ENCODE results near the gene CASP7.
"Not testable (repeated sequence)": the region's sequence is repeated elsewhere in the genome, so short reads cannot be mapped to it uniquely, and the experiment has no call there.

The CASP7 gene

GRCh38 chr10:113648478-113648877 lies 31.2 kb upstream of the CASP7 start:
- no peaks in the 10 kb centered on the region for H3K36me3 ChIP-seq (ENCODE audit: control insufficient read depth in 1 of 2, insufficient read depth in 2 of 2, low read length in 2 of 2)
- no peak overlapping the region for H3K27ac ChIP-seq (ENCODE audit: low read depth, low read length)
- no peaks in the 10 kb centered on the region for H3K9me3 ChIP-seq (ENCODE audit: control insufficient read depth in 1 of 2, low read length in 2 of 2)
- no peaks in the 10 kb centered on the region for H3K27me3 ChIP-seq (ENCODE audit: control insufficient read depth in 1 of 2, insufficient read depth in 2 of 2, low read length in 2 of 2)
- peaks cover 4 to 10% of the 10 kb centered on the region in 2 donors for H3K4me1 ChIP-seq (ENCODE audit: control insufficient read depth in 1 of 2, insufficient read depth in 2 of 2, low read length in 2 of 2)
- no peak overlapping the region for H3K4me3 ChIP-seq (ENCODE audit: low read depth in 1 of 2, low read length in 2 of 2)
- H3K9ac ChIP-seq (ENCODE audit: low read depth in 1 of 2, low read length in 2 of 2), result no peak overlapping the region

- Histone ChIP-seq H3K9ac (ENCODE audit: low read depth in 1 of 2, low read length in 2 of 2) (no peak overlapping the region), H3K9me3 (ENCODE audit: control insufficient read depth in 1 of 2, low read length in 2 of 2) (no peaks in the 10 kb centered on the region), H3K4me3 (ENCODE audit: low read depth in 1 of 2, low read length in 2 of 2) (no peak overlapping the region), H3K36me3 (ENCODE audit: control insufficient read depth in 1 of 2, insufficient read depth in 2 of 2, low read length in 2 of 2) (no peaks in the 10 kb centered on the region), H3K27me3 (ENCODE audit: control insufficient read depth in 1 of 2, insufficient read depth in 2 of 2, low read length in 2 of 2) (no peaks in the 10 kb centered on the region), H3K27ac (ENCODE audit: low read depth, low read length) (no peak overlapping the region), H3K4me1 (ENCODE audit: control insufficient read depth in 1 of 2, insufficient read depth in 2 of 2, low read length in 2 of 2) (no peaks in the 10 kb centered on the region)
These were observed 29.5 kb upstream of the CASP7 start for GRCh38 chr10:113650172-113650571.

GRCh38 chr10:113651021-113651420 lies 28.7 kb upstream of the CASP7 start:
- no peaks in the 10 kb centered on the region for H3K4me1 ChIP-seq (ENCODE audit: control insufficient read depth in 1 of 2, insufficient read depth in 2 of 2, low read length in 2 of 2)
- no peak overlapping the region for H3K27ac ChIP-seq (ENCODE audit: low read depth, low read length)
- H3K36me3 ChIP-seq (ENCODE audit: control insufficient read depth in 1 of 2, insufficient read depth in 2 of 2, low read length in 2 of 2), result no peaks in the 10 kb centered on the region
- no peak overlapping the region for H3K4me3 ChIP-seq (ENCODE audit: low read depth in 1 of 2, low read length in 2 of 2)
- no peaks in the 10 kb centered on the region for H3K9me3 ChIP-seq (ENCODE audit: control insufficient read depth in 1 of 2, low read length in 2 of 2)
- H3K9ac ChIP-seq (ENCODE audit: low read depth in 1 of 2, low read length in 2 of 2), result no peak overlapping the region
- no peaks in the 10 kb centered on the region for H3K27me3 ChIP-seq (ENCODE audit: control insufficient read depth in 1 of 2, insufficient read depth in 2 of 2, low read length in 2 of 2)

- Histone ChIP-seq H3K36me3 (ENCODE audit: control insufficient read depth in 1 of 2, insufficient read depth in 2 of 2, low read length in 2 of 2) (no peaks in the 10 kb centered on the region), H3K27me3 (ENCODE audit: control insufficient read depth in 1 of 2, insufficient read depth in 2 of 2, low read length in 2 of 2) (no peaks in the 10 kb centered on the region), H3K9me3 (ENCODE audit: control insufficient read depth in 1 of 2, low read length in 2 of 2) (no peaks in the 10 kb centered on the region), H3K27ac (ENCODE audit: low read depth, low read length) (no peak overlapping the region), H3K9ac (ENCODE audit: low read depth in 1 of 2, low read length in 2 of 2) (no peak overlapping the region), H3K4me3 (ENCODE audit: low read depth in 1 of 2, low read length in 2 of 2) (no peak overlapping the region), H3K4me1 (ENCODE audit: control insufficient read depth in 1 of 2, insufficient read depth in 2 of 2, low read length in 2 of 2) (no peaks in the 10 kb centered on the region)
These were observed 27.8 kb upstream of the CASP7 start for GRCh38 chr10:113651898-113652297.

GRCh38 chr10:113652456-113652855 lies 27.3 kb upstream of the CASP7 start:
- H3K4me3 ChIP-seq (ENCODE audit: low read depth in 1 of 2, low read length in 2 of 2); H3K4me1 ChIP-seq (ENCODE audit: control insufficient read depth in 1 of 2, insufficient read depth in 2 of 2, low read length in 2 of 2); H3K9ac ChIP-seq (ENCODE audit: low read depth in 1 of 2, low read length in 2 of 2); H3K36me3 ChIP-seq (ENCODE audit: control insufficient read depth in 1 of 2, insufficient read depth in 2 of 2, low read length in 2 of 2); H3K27me3 ChIP-seq (ENCODE audit: control insufficient read depth in 1 of 2, insufficient read depth in 2 of 2, low read length in 2 of 2); H3K27ac ChIP-seq (ENCODE audit: low read depth, low read length); H3K9me3 ChIP-seq (ENCODE audit: control insufficient read depth in 1 of 2, low read length in 2 of 2): not testable (repeated sequence)

GRCh38 chr10:113656896-113657295 lies 22.8 kb upstream of the CASP7 start:
- Histone ChIP-seq H3K36me3 (ENCODE audit: control insufficient read depth in 1 of 2, insufficient read depth in 2 of 2, low read length in 2 of 2) (no peaks in the 10 kb centered on the region), H3K27ac (ENCODE audit: low read depth, low read length) (no peak overlapping the region), H3K9ac (ENCODE audit: low read depth in 1 of 2, low read length in 2 of 2) (no peak overlapping the region), H3K4me1 (ENCODE audit: control insufficient read depth in 1 of 2, insufficient read depth in 2 of 2, low read length in 2 of 2) (no peaks in the 10 kb centered on the region), H3K27me3 (ENCODE audit: control insufficient read depth in 1 of 2, insufficient read depth in 2 of 2, low read length in 2 of 2) (no peaks in the 10 kb centered on the region), H3K9me3 (ENCODE audit: control insufficient read depth in 1 of 2, low read length in 2 of 2) (no peaks in the 10 kb centered on the region), H3K4me3 (ENCODE audit: low read depth in 1 of 2, low read length in 2 of 2) (no peak overlapping the region)

GRCh38 chr10:113657544-113657943 lies 22.2 kb upstream of the CASP7 start:
- Histone ChIP-seq H3K4me3 (ENCODE audit: low read depth in 1 of 2, low read length in 2 of 2) (no peak overlapping the region), H3K27ac (ENCODE audit: low read depth, low read length) (no peak overlapping the region), H3K9ac (ENCODE audit: low read depth in 1 of 2, low read length in 2 of 2) (no peak overlapping the region), H3K27me3 (ENCODE audit: control insufficient read depth in 1 of 2, insufficient read depth in 2 of 2, low read length in 2 of 2) (no peaks in the 10 kb centered on the region), H3K4me1 (ENCODE audit: control insufficient read depth in 1 of 2, insufficient read depth in 2 of 2, low read length in 2 of 2) (no peaks in the 10 kb centered on the region), H3K9me3 (ENCODE audit: control insufficient read depth in 1 of 2, low read length in 2 of 2) (no peaks in the 10 kb centered on the region), H3K36me3 (ENCODE audit: control insufficient read depth in 1 of 2, insufficient read depth in 2 of 2, low read length in 2 of 2) (no peaks in the 10 kb centered on the region)

- Histone ChIP-seq H3K27ac (ENCODE audit: low read depth, low read length) (no peak overlapping the region), H3K9ac (ENCODE audit: low read depth in 1 of 2, low read length in 2 of 2) (no peak overlapping the region), H3K4me3 (ENCODE audit: low read depth in 1 of 2, low read length in 2 of 2) (no peak overlapping the region)
These were observed 18.4 kb upstream of the CASP7 start for GRCh38 chr10:113661332-113661731.

GRCh38 chr10:113663142-113663541 lies 16.6 kb upstream of the CASP7 start:
- Histone ChIP-seq H3K9me3 (ENCODE audit: control insufficient read depth in 1 of 2, low read length in 2 of 2) (no peaks in the 10 kb centered on the region), H3K9ac (ENCODE audit: low read depth in 1 of 2, low read length in 2 of 2) (no peak overlapping the region), H3K27ac (ENCODE audit: low read depth, low read length) (no peak overlapping the region), H3K4me1 (ENCODE audit: control insufficient read depth in 1 of 2, insufficient read depth in 2 of 2, low read length in 2 of 2) (no peaks in the 10 kb centered on the region), H3K27me3 (ENCODE audit: control insufficient read depth in 1 of 2, insufficient read depth in 2 of 2, low read length in 2 of 2) (no peaks in the 10 kb centered on the region), H3K4me3 (ENCODE audit: low read depth in 1 of 2, low read length in 2 of 2) (no peak overlapping the region), H3K36me3 (ENCODE audit: control insufficient read depth in 1 of 2, insufficient read depth in 2 of 2, low read length in 2 of 2) (no peaks in the 10 kb centered on the region)

More at GRCh38 chr10:113661332-113661731, 18.4 kb upstream of the CASP7 start:
- Histone ChIP-seq H3K4me1 (ENCODE audit: control insufficient read depth in 1 of 2, insufficient read depth in 2 of 2, low read length in 2 of 2) (no peaks in the 10 kb centered on the region), H3K27me3 (ENCODE audit: control insufficient read depth in 1 of 2, insufficient read depth in 2 of 2, low read length in 2 of 2) (no peaks in the 10 kb centered on the region), H3K36me3 (ENCODE audit: control insufficient read depth in 1 of 2, insufficient read depth in 2 of 2, low read length in 2 of 2) (no peaks in the 10 kb centered on the region), H3K9me3 (ENCODE audit: control insufficient read depth in 1 of 2, low read length in 2 of 2) (no peaks in the 10 kb centered on the region)

GRCh38 chr10:113663908-113664307 lies 15.8 kb upstream of the CASP7 start, which contains the start of gene NRAP:
Gene NRAP (minus strand): TSS chr10:113664041. CDS start chr10:113663882, 159 bp downstream.
- Histone ChIP-seq H3K27me3 (ENCODE audit: control insufficient read depth in 1 of 2, insufficient read depth in 2 of 2, low read length in 2 of 2) (no peaks in the 10 kb centered on the region), H3K9ac (ENCODE audit: low read depth in 1 of 2, low read length in 2 of 2) (no peak within 1 kb of the TSS), H3K9me3 (ENCODE audit: control insufficient read depth in 1 of 2, low read length in 2 of 2) (no peaks in the 10 kb centered on the region), H3K27ac (ENCODE audit: low read depth, low read length) (no peak within 1 kb of the TSS), H3K36me3 (ENCODE audit: control insufficient read depth in 1 of 2, insufficient read depth in 2 of 2, low read length in 2 of 2) (no peaks in the 10 kb centered on the region), H3K4me1 (ENCODE audit: control insufficient read depth in 1 of 2, insufficient read depth in 2 of 2, low read length in 2 of 2) (no peaks in the 10 kb centered on the region), H3K4me3 (ENCODE audit: low read depth in 1 of 2, low read length in 2 of 2) (no peak within 1 kb of the TSS)

- H3K4me1 ChIP-seq (ENCODE audit: control insufficient read depth in 1 of 2, insufficient read depth in 2 of 2, low read length in 2 of 2), result no peaks in the 10 kb centered on the region
- no peaks in the 10 kb centered on the region for H3K36me3 ChIP-seq (ENCODE audit: control insufficient read depth in 1 of 2, insufficient read depth in 2 of 2, low read length in 2 of 2)
- no peak overlapping the region for H3K9ac ChIP-seq (ENCODE audit: low read depth in 1 of 2, low read length in 2 of 2)
- H3K27me3 ChIP-seq (ENCODE audit: control insufficient read depth in 1 of 2, insufficient read depth in 2 of 2, low read length in 2 of 2), result no peaks in the 10 kb centered on the region
- no peak overlapping the region for H3K4me3 ChIP-seq (ENCODE audit: low read depth in 1 of 2, low read length in 2 of 2)
- H3K9me3 ChIP-seq (ENCODE audit: control insufficient read depth in 1 of 2, low read length in 2 of 2), result peaks cover 0 to 4% of the 10 kb centered on the region in 2 donors
- no peak overlapping the region for H3K27ac ChIP-seq (ENCODE audit: low read depth, low read length)
These were observed 14.4 kb upstream of the CASP7 start for GRCh38 chr10:113665352-113665751.

Data from duodenal mucosa (tissue), 2 donors.